GM10248 (cell line): ENCODE data around the gene GCNT3.
A peak's percentile ranks its signal among the peaks of the same experiment; 100 is the strongest.

Experiments
- CTCF ChIA-PET: fragments of 300-600 bp; sonication (Branson Sonifier 250); formaldehyde crosslinking; extraction: SDS; loops from one replicate; lab custom pipeline; 2021; ENCODE audit warnings: antibody characterized with exemption; lab: Yijun Ruan, JAX
- POLR2A ChIA-PET: fragments of 350-650 bp; sonication (Branson Sonifier 250); formaldehyde crosslinking; extraction: SDS; loops from one replicate; lab custom pipeline; 2020; ENCODE audit warnings: antibody characterized with exemption; lab: Yijun Ruan, JAX
- DNase-seq: peaks from one replicate; pipeline ENCODE4 v3.0.0; 2012; ENCODE audit errors: extremely low spot score
- CTCF ChIP-seq: IDR thresholded peaks from 2 replicates; pipeline ENCODE4 v1.5.1; 2012; ENCODE audit warnings: mild to moderate bottlenecking, low read depth; ENCODE audit errors: extremely low read depth, missing control alignments, control extremely low read depth

The GCNT3 gene

GRCh38 chr15:59647085-59647484, 35.5 kb downstream of the GCNT3 start:
- DNase-seq, result no peak
- no peak for TF ChIP-seq CTCF
- ChIA-PET CTCF (interaction anchor here (1.1 to 2.0 kb wide), 4 partner anchors 20 to 114 kb away, joined by 3 to 4 read pairs (median 4); no protein-coding TSS in a partner anchor), POLR2A (no interaction called here)

- TF ChIP-seq CTCF, result no peak
- no peak for DNase-seq
- ChIA-PET POLR2A (no interaction called here), CTCF (interaction anchor here (1.0 kb wide), 1 partner anchor 39 kb away, joined by 3 read pairs; the partner anchor contains the start of gene BNIP2)
Measured at GRCh38 chr15:59649603-59650002, 38.0 kb downstream of the GCNT3 start.

GRCh38 chr15:59654046-59654445, 42.5 kb downstream of the GCNT3 start:
- DNase-seq, result no peak
- ChIA-PET POLR2A (no interaction called here), CTCF (interaction anchor here (1.2 to 2.5 kb wide), 4 partner anchors 9 to 121 kb away, joined by 3 to 10 read pairs (median 6); no protein-coding TSS in a partner anchor)
- no peak for TF ChIP-seq CTCF

GRCh38 chr15:59656897-59657634, 45.5 kb downstream of the GCNT3 start, which contains the start of gene GTF2A2:
TSS of gene GTF2A2 (minus strand) at chr15:59657515. CDS start at chr15:59652277, 5,238 bp downstream.
- ChIA-PET POLR2A (interaction anchor here (0.5 to 0.6 kb wide), 2 partner anchors 33 to 741 kb away, joined by 3 to 4 read pairs; no protein-coding TSS in a partner anchor), CTCF (interaction anchor here (0.9 to 1.7 kb wide), 6 partner anchors 9 to 124 kb away, joined by 3 to 7 read pairs (median 4); no protein-coding TSS in a partner anchor)
- DNase-seq, result peak; percentile 95
- TF ChIP-seq CTCF, result no peak

- DNase-seq, result no peak
- CTCF ChIA-PET, result interaction anchor here (0.9 to 1.7 kb wide), 6 partner anchors 9 to 125 kb away, joined by 3 to 7 read pairs (median 4); no protein-coding TSS in a partner anchor
- POLR2A ChIA-PET, result interaction anchor here (0.5 to 0.6 kb wide), 2 partner anchors 32 to 741 kb away, joined by 3 to 4 read pairs; no protein-coding TSS in a partner anchor
- no peak for TF ChIP-seq CTCF
Measured at GRCh38 chr15:59657635-59658125, 46.1 kb downstream of the GCNT3 start.

GRCh38 chr15:59659366-59659765, 47.8 kb downstream of the GCNT3 start:
- ChIA-PET CTCF (no interaction called here), POLR2A (no interaction called here)
- no peak for DNase-seq
- TF ChIP-seq CTCF, result no peak
